IgD-negative memory B cell (primary cell): ENCODE data around the gene FCF1. TPM values are rescaled to one million over a fixed set of nuclear protein-coding genes. Genes with fewer than 3 reads are reported as not detected.

Experiments used
- H3K27ac Mint-ChIP-seq, 3 donors: one replicate each; pipeline ENCODE4 v1.8.0; 2020 to 2022; ENCODE audit warnings: mild to moderate bottlenecking in 3 of 3, mixed read lengths in 3 of 3, moderate library complexity in 1 of 3
- H3K27me3 Mint-ChIP-seq: one replicate; pipeline ENCODE4 v1.8.0; 2021; ENCODE audit warnings: mixed read lengths
- H3K36me3 Mint-ChIP-seq: one replicate; pipeline ENCODE4 v1.8.0; 2020; ENCODE audit warnings: mild to moderate bottlenecking, mixed read lengths
- H3K4me1 Mint-ChIP-seq, 3 donors: one replicate each; pipeline ENCODE4 v1.8.0; 2020 to 2022; ENCODE audit warnings: mixed read lengths in 3 of 3, mild to moderate bottlenecking in 1 of 3
- H3K4me3 Mint-ChIP-seq, 4 donors: one replicate each; pipeline ENCODE4 v1.8.0; 2020 to 2022; ENCODE audit warnings: mild to moderate bottlenecking in 4 of 4, mixed read lengths in 4 of 4, moderate library complexity in 3 of 4
- H3K9me3 Mint-ChIP-seq, 3 donors: one replicate each; pipeline ENCODE4 v1.8.0; 2020 to 2021; ENCODE audit warnings: mixed read lengths in 3 of 3, mild to moderate bottlenecking in 1 of 3
- polyA plus RNA-seq: library from polyadenylated mRNA; unstranded; fragments of 300-500 nt; fragmentation: Illumina TruSeq; gene quantifications from one replicate; pipeline ENCODE4 v1.2.3, GENCODE V29; 2021

FCF1 gene
- polyA plus RNA-seq = 26.6 TPM

DNA sequence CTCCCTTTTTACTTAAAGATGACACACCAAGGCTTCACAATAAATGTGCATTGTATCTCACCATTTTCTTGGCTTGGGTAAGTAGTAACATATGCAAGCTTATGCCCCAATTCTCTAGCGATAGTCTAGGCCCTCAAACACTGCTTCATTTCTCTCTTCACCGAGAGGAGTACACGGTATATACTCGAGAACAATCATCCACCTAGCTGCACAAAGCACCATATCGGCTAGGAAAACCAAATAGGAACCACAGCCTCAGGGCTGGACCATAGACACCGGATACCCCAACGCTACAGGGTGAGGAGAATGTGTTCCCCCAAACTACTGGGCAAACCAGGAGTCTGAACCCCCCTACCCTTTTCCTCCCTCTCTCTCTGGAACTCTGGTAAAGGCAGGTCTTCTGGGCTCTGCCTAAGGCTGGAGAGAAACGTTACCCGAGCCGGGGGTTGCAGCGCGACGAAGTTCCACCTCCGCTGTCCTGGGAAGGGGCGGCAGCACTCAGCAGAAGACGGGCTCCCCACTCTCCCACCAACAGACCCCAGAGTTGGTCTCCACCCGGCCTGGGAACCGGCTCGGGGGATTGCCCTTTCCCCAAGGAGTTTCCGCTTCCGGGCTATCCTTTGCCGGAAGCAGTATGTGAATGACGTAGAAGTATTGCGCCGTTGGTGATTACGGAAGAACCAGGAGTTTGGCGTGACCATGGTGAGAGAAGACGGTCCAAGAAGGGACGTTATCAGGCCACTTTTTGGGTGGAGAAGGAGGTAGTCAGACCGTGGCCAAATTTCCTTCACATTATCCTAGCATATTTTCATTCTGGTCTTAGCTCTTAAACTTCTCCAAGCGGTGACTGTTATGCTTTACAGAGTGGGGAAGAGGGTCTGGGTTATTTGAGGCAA lies at the start of gene FCF1, which contains the start of gene AREL1:
Gene FCF1 (plus strand): TSS at position 646 of the 896 bp plus-strand sequence. CDS start 54 bp downstream, at position 700.
Gene AREL1 (minus strand): TSS at position 582 of the 896 bp plus-strand sequence. CDS start 27,465 bp downstream, outside the sequence.
- Mint-ChIP-seq H3K27me3 (no peaks in the 10 kb centered on the region), H3K4me3 (peak within 1 kb of the TSS; percentile 91 to 100 (median 96)), H3K36me3 (peaks cover 6% of the 10 kb centered on the region), H3K27ac (peak within 1 kb of the TSS; percentile 81 to 99 (median 96)), H3K4me1 (peaks cover 14 to 36% (median 17%) of the 10 kb centered on the region in 3 donors), H3K9me3 (no peaks in the 10 kb centered on the region)

- Mint-ChIP-seq H3K27ac (peak overlapping the region in 1 of 3 donors; percentile 44), H3K9me3 (no peaks in the 10 kb centered on the region), H3K36me3 (peaks cover 7% of the 10 kb centered on the region), H3K4me3 (no peak overlapping the region), H3K4me1 (no peaks in the 10 kb centered on the region), H3K27me3 (no peaks in the 10 kb centered on the region)
Observed at GRCh38 chr14:74663884-74664283, 49.1 kb upstream of the FCF1 start.

GRCh38 chr14:74664717-74665116 lies 48.2 kb upstream of the FCF1 start:
- no peaks in the 10 kb centered on the region for H3K9me3 Mint-ChIP-seq
- H3K36me3 Mint-ChIP-seq = peaks cover 7% of the 10 kb centered on the region
- H3K4me3 Mint-ChIP-seq = no peak overlapping the region
- no peaks in the 10 kb centered on the region for H3K27me3 Mint-ChIP-seq
- H3K27ac Mint-ChIP-seq = no peak overlapping the region
- no peaks in the 10 kb centered on the region for H3K4me1 Mint-ChIP-seq

GRCh38 chr14:74667758-74668157 lies 45.2 kb upstream of the FCF1 start:
- Mint-ChIP-seq H3K36me3 (peaks cover 11% of the 10 kb centered on the region), H3K27ac (no peak overlapping the region), H3K9me3 (no peaks in the 10 kb centered on the region), H3K27me3 (no peaks in the 10 kb centered on the region), H3K4me1 (no peaks in the 10 kb centered on the region), H3K4me3 (no peak overlapping the region)

DNA sequence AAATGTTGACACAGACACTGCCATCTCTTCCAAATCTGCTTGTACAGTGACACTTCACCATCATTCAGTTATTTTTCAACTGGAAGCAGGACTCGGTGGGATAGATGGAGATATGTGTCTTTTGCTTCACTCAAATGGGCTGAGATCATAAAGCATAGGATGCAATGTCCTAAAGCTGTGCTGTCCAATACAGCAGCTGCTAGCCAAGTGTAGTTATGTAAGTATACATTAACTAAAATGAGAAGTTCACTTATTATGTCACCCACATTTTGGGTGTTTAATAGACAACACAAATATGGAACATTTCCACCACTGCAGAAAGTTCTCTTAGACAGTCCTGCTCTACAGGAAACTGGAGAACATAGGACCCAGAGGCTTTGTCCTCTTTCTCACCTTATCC lies 43.7 kb upstream of the FCF1 start:
- no peak overlapping the region for H3K27ac Mint-ChIP-seq
- no peaks in the 10 kb centered on the region for H3K9me3 Mint-ChIP-seq
- no peaks in the 10 kb centered on the region for H3K27me3 Mint-ChIP-seq
- H3K36me3 Mint-ChIP-seq = peaks cover 13% of the 10 kb centered on the region
- H3K4me3 Mint-ChIP-seq = no peak overlapping the region
- H3K4me1 Mint-ChIP-seq = no peaks in the 10 kb centered on the region

GRCh38 chr14:74669846-74670245 lies 43.1 kb upstream of the FCF1 start:
- no peak overlapping the region for H3K4me3 Mint-ChIP-seq
- H3K4me1 Mint-ChIP-seq = no peaks in the 10 kb centered on the region
- no peak overlapping the region for H3K27ac Mint-ChIP-seq
- peaks cover 11% of the 10 kb centered on the region for H3K36me3 Mint-ChIP-seq
- no peaks in the 10 kb centered on the region for H3K27me3 Mint-ChIP-seq
- H3K9me3 Mint-ChIP-seq = no peaks in the 10 kb centered on the region

- H3K4me3 Mint-ChIP-seq = no peak overlapping the region
- H3K9me3 Mint-ChIP-seq = no peaks in the 10 kb centered on the region
- peaks cover 11% of the 10 kb centered on the region for H3K36me3 Mint-ChIP-seq
- no peak overlapping the region for H3K27ac Mint-ChIP-seq
- no peaks in the 10 kb centered on the region for H3K27me3 Mint-ChIP-seq
- H3K4me1 Mint-ChIP-seq = no peaks in the 10 kb centered on the region
Observed at GRCh38 chr14:74670726-74671411, 42.1 kb upstream of the FCF1 start.

- H3K4me3 Mint-ChIP-seq = no peak overlapping the region
- H3K27me3 Mint-ChIP-seq = no peaks in the 10 kb centered on the region
- H3K36me3 Mint-ChIP-seq = peaks cover 18% of the 10 kb centered on the region
- H3K4me1 Mint-ChIP-seq = peaks cover 0 to 2% (median 0%) of the 10 kb centered on the region in 3 donors
- H3K27ac Mint-ChIP-seq = no peak overlapping the region
- H3K9me3 Mint-ChIP-seq = no peaks in the 10 kb centered on the region
Observed at GRCh38 chr14:74671789-74672188, 41.2 kb upstream of the FCF1 start.

GRCh38 chr14:74673768-74674167 lies 39.2 kb upstream of the FCF1 start:
- Mint-ChIP-seq H3K4me1 (peaks cover 0 to 3% (median 0%) of the 10 kb centered on the region in 3 donors), H3K9me3 (no peaks in the 10 kb centered on the region), H3K36me3 (peaks cover 18% of the 10 kb centered on the region), H3K4me3 (no peak overlapping the region), H3K27ac (peak overlapping the region in 1 of 3 donors; percentile 55), H3K27me3 (no peaks in the 10 kb centered on the region)

- Mint-ChIP-seq H3K4me3 (no peak overlapping the region), H3K27ac (no peak overlapping the region), H3K4me1 (peaks cover 0 to 3% (median 0%) of the 10 kb centered on the region in 3 donors)
Observed at GRCh38 chr14:74675219-74675618, 37.7 kb upstream of the FCF1 start.

GRCh38 chr14:74682169-74682952 lies 30.6 kb upstream of the FCF1 start:
- no peaks in the 10 kb centered on the region for H3K36me3 Mint-ChIP-seq
- H3K27ac Mint-ChIP-seq = no peak overlapping the region
- H3K4me1 Mint-ChIP-seq = peaks cover 15 to 25% (median 24%) of the 10 kb centered on the region in 3 donors
- no peaks in the 10 kb centered on the region for H3K27me3 Mint-ChIP-seq
- H3K4me3 Mint-ChIP-seq = no peak overlapping the region
- no peaks in the 10 kb centered on the region for H3K9me3 Mint-ChIP-seq

More at GRCh38 chr14:74675219-74675618, 37.7 kb upstream of the FCF1 start:
- Mint-ChIP-seq H3K9me3 (no peaks in the 10 kb centered on the region), H3K27me3 (no peaks in the 10 kb centered on the region), H3K36me3 (peaks cover 12% of the 10 kb centered on the region)

DNA sequence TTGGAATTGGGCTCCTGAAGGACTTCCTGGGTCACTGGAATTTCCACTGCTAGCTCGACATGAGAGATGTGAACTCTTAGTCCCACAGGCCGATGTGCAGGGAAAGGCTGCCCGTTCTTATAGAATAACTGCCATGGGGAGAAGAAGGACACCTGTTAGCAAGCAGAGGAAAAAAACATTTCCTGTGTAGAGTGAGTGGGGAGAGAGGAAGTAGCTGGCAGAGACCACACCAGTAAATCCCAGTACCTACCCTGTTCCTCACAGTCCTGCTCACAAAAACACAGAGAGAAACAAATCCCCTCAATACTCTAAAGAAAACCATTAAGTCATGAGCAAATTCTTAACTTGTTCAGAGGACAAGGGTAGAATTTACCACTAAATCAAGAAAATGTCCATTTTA lies 29.5 kb upstream of the FCF1 start:
- no peaks in the 10 kb centered on the region for H3K36me3 Mint-ChIP-seq
- no peaks in the 10 kb centered on the region for H3K9me3 Mint-ChIP-seq
- H3K27me3 Mint-ChIP-seq = no peaks in the 10 kb centered on the region
- H3K27ac Mint-ChIP-seq = peak overlapping the region in 1 of 3 donors; percentile 47
- H3K4me1 Mint-ChIP-seq = peaks cover 15 to 25% (median 24%) of the 10 kb centered on the region in 3 donors
- H3K4me3 Mint-ChIP-seq = no peak overlapping the region

DNA sequence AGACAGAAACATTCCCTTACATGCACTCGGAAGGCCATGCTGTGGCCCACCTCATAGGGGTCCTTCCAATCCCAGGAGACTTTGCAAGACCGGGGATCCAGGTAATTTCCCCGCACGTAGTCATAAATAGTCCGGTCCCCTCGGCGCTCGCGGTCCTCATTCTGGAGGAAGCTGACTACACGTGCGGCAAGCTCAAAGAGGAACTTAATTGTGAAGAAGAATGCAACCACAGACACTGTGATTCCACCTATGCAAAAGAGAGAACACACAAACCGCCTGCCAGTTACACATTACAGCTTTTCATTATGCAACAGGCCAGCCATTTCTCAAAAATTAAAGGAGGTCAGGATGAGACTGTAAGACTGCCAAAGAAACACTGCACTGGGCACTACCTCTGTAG lies 28.5 kb upstream of the FCF1 start:
- Mint-ChIP-seq H3K9me3 (no peaks in the 10 kb centered on the region), H3K27ac (peak overlapping the region in 1 of 3 donors; percentile 63), H3K27me3 (no peaks in the 10 kb centered on the region), H3K4me1 (peaks cover 18 to 25% (median 24%) of the 10 kb centered on the region in 3 donors), H3K36me3 (peaks cover 4% of the 10 kb centered on the region), H3K4me3 (peak overlapping the region in 2 of 4 donors; percentile 53 to 68)

DNA sequence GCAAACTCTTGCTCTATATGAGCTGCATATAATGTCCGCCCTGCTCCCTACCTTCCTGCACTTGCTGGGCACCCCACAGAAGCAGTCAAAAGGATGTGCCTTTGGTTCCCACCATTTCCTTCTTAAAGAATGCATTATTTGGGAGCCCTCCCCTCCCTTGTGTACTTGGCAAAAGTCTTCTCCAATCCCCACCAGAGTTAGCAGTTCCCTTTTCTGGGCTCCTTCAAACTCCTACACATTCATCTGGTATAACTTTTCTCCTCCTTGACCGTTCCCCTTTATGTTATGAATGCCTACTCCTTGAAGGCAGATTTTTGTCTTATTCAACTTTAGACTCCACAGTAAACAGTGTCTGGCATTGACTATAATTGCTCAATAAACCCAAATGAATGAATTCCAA lies 27.9 kb upstream of the FCF1 start:
- no peak overlapping the region for H3K4me3 Mint-ChIP-seq
- H3K27me3 Mint-ChIP-seq = no peaks in the 10 kb centered on the region
- no peak overlapping the region for H3K27ac Mint-ChIP-seq
- peaks cover 4% of the 10 kb centered on the region for H3K36me3 Mint-ChIP-seq
- peaks cover 18 to 25% (median 24%) of the 10 kb centered on the region in 3 donors for H3K4me1 Mint-ChIP-seq
- H3K9me3 Mint-ChIP-seq = no peaks in the 10 kb centered on the region
